ENCODE results near the gene OR14K1.
"Not testable (repeated sequence)": the region's sequence is repeated elsewhere in the genome, so short reads cannot be mapped to it uniquely, and the experiment has no call there.

OR14K1 gene

DNA sequence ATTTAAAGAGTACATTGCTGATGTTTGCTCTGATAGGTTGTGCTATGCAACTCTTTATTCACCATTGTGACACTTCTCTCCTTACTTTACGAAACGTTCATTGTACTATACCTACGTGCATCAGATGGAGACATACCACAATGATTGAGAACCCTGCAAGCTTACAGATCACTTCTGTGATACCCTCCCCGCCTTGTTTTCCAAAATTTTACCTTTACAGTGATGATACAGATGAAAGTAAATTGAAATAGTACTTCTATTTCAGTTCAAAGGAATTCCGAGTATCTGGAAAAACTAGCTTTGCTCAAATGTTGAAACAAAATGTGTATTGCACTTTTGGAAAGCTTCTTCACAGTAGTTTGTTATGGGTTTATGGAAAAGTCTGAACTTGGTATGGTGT is 3.3 kb downstream of the OR14K1 start:
- ChIA-PET POLR2A (no interaction called here), CTCF (no interaction called here)
- TF ChIP-seq, protein P1, sequence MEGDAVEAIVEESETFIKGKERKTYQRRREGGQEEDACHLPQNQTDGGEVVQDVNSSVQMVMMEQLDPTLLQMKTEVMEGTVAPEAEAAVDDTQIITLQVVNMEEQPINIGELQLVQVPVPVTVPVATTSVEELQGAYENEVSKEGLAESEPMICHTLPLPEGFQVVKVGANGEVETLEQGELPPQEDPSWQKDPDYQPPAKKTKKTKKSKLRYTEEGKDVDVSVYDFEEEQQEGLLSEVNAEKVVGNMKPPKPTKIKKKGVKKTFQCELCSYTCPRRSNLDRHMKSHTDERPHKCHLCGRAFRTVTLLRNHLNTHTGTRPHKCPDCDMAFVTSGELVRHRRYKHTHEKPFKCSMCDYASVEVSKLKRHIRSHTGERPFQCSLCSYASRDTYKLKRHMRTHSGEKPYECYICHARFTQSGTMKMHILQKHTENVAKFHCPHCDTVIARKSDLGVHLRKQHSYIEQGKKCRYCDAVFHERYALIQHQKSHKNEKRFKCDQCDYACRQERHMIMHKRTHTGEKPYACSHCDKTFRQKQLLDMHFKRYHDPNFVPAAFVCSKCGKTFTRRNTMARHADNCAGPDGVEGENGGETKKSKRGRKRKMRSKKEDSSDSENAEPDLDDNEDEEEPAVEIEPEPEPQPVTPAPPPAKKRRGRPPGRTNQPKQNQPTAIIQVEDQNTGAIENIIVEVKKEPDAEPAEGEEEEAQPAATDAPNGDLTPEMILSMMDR (IDR thresholded peaks at IDR 0.05; ENCODE audit: control extremely low read depth, extremely low read depth, low read depth, missing control alignments) = no peak
- no peak for DNase-seq (ENCODE audit: extremely low spot score)

DNA sequence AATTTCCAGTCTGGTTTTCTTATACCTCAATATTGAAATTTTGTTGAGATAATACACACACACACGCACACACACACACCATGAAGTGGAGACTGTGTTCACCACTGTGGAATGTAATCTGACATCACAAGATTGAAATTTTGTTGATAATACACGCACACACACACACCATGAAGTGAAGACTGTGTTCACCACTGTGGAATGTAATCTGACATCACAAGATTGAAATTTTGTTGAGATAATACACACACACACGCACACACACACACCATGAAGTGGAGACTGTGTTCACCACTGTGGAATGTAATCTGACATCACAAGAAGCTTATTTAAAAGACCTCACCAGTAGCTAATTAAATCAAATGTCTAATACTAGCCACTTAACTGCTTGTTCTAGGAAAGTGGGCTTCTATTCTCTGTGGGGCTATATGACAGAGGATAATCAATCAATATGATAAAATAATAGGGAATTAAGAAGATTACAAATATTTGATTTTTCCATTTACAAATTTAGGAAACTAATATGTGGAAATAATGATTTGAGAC is 3.9 kb downstream of the OR14K1 start:
- POLR2A ChIA-PET; DNase-seq (ENCODE audit: extremely low spot score); CTCF ChIA-PET: not testable (repeated sequence)

DNA sequence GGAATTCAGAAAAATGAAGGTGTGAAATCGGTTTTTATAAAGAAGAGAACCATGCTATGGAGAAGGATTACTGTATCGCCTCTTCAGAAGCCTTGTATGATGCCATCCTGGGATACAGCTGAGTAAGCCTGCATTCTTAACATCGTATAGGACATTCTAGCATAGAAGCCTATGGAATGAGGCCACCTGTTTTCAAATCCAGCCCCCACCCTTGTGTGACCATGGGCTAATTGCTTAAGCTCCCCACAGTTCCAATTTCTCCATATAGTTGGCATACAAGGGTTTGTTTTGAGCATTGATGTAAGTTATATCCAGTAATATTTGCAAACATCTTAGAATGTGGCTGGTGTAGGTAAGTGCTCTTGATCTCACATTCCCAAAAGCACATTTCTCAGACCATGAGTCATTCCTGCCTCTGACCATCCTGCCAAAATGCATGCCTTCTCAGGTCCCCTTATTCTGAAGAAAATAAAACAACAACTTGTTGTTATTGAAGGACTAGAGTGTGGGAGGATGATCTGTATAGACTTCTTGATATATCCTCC is 8.0 kb downstream of the OR14K1 start:
- DNase-seq (ENCODE audit: extremely low spot score) = no peak
- POLR2A ChIA-PET = no interaction called here
- TF ChIP-seq, protein P1 (IDR thresholded peaks at IDR 0.05; ENCODE audit: control extremely low read depth, extremely low read depth, low read depth, missing control alignments) = no peak
- CTCF ChIA-PET = no interaction called here

DNA sequence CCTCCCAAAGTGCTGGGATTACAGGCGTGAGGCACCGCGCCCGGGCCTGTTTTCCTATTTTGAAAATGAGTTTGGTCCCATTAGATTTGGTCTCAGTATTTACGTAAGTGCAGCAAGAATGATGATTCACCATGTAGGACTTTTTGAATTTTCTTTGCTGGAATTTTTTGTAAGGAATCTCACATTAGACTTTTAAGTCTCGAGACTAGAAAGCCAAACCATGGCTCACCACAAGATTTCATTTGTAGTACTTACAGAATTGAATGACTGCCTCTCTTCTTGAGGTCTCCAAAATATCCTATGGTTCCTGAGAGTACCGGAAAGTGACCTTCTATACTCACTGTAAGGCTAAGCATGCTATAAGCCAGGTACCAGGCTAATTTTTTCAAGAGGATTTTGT is 9.2 kb downstream of the OR14K1 start:
- CTCF ChIA-PET = no interaction called here
- POLR2A ChIA-PET = no interaction called here
- TF ChIP-seq, protein P1 (IDR thresholded peaks at IDR 0.05; ENCODE audit: control extremely low read depth, extremely low read depth, low read depth, missing control alignments) = no peak
- no peak for DNase-seq (ENCODE audit: extremely low spot score)

DNA sequence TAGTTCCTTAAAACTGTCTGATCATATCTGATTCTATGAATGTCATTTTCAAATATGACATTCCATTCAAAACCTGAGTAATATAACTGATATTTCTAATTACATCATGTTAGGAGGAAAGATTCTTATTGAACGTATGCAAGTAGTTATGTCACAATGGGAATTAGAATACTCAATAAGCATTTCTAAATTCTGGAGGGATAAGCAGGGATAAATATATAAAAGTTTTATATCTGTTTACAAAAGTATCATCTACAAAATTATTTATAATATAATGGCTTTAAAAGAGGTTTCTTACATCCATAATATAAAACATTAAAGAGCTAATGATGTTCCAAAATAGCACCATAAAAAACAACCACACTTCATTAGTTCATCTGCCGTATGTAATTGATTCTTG is 9.6 kb downstream of the OR14K1 start, which contains the start of gene OR14A2:
OR14A2 (minus strand) TSS at position 101 of the 400 bp plus-strand sequence.
- TF ChIP-seq, protein P1 (IDR thresholded peaks at IDR 0.05; ENCODE audit: control extremely low read depth, extremely low read depth, low read depth, missing control alignments) = no peak
- DNase-seq (ENCODE audit: extremely low spot score) = no peak
- CTCF ChIA-PET = no interaction called here
- POLR2A ChIA-PET = no interaction called here

DNA sequence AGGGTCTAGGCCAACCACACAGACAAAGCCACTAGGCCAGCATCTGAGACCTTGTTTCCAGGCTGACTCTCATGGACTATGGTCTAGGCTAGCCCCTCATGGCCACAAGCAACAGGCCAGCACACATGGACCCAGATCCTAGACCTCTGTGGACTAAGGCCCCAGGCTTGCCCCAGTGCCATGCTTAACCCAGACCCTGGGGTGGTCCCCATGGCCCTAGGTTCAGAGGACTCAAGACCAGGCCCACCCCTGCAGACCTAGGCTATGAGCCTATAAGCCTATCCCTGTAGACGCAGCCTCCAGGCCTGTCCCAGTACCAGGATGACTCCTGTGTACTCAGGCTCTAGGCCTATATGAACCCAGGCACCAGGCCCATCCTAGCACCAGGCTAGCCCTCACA is 11.5 kb downstream of the OR14K1 start:
- ChIA-PET CTCF (no interaction called here), POLR2A (no interaction called here)
- DNase-seq (ENCODE audit: extremely low spot score) = no peak
- TF ChIP-seq, protein P1 (IDR thresholded peaks at IDR 0.05; ENCODE audit: control extremely low read depth, extremely low read depth, low read depth, missing control alignments) = no peak

DNA sequence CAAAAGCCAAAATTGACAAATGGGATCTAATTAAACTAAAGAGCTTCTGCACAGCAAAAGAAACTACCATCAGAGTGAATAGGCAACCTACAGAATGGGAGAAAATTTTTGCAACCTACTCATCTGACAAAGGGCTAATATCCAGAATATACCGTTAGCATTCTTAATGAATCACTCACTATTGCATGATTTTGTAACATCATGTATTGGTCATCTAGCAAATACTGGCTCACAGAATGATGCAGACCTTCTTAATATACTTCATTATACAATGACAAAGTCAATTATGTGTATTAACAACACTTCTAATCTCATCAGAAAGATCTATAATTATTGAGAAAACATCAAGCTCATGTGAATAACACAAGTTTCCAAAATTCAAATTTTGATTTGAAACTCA is 15.9 kb downstream of the OR14K1 start:
- POLR2A ChIA-PET; CTCF ChIA-PET; DNase-seq (ENCODE audit: extremely low spot score): not testable (repeated sequence)

DNA sequence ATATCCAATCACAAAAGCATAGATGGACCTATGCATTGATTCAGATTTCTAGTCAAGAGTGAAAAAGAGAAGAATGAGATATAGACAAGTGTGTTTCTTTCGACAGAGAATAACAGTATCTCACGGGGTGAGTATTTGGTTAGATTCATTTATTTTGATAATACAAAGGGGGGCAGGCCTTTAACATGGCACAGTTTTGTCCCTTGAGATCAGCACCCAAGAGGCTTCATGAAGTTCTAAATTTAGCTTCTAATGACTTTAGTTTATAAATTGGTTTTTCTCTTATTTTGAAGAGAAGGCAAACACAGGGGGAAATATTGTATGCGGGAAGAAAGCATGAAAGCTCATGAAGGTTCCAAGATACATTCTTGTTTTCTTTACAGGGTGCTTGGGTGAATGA is 22.0 kb downstream of the OR14K1 start, which contains the start of gene OR1C1:
OR1C1 (minus strand) TSS at position 101 of the 400 bp plus-strand sequence. CDS start 2,150 bp downstream, outside the sequence.
- TF ChIP-seq, protein P1 (IDR thresholded peaks at IDR 0.05; ENCODE audit: control extremely low read depth, extremely low read depth, low read depth, missing control alignments) = no peak
- no peak for DNase-seq (ENCODE audit: extremely low spot score)
- ChIA-PET POLR2A (no interaction called here), CTCF (no interaction called here)

All from GM10248 (cell line).